Activated CD4-positive, alpha-beta T cell treated with anti-CD3 and anti-CD28 coated beads, Interleukin-2, Interleukin-4, amounts not matched to agents 100 ng/mL and 50 ng/mL, durations not matched to agents 16 hours and 8 hours (primary cell): ENCODE measurements around the gene ASPG.

Experiments used
- DNase-seq: peaks from one replicate; pipeline ENCODE4 v3.0.0-alpha.2; 2020; ENCODE audit warnings: low spot score

The ASPG gene

GRCh38 chr14:104085032-104085888, at the start of gene ASPG:
TSS of gene ASPG (plus strand) at chr14:104085700. CDS start at chr14:104085771, 71 bp downstream.
- DNase-seq, result no peak

GRCh38 chr14:104036212-104036611, 49.3 kb upstream of the ASPG start:
- DNase-seq, result no peak

- DNase-seq, result no peak
Observed at GRCh38 chr14:104037074-104037473, 48.4 kb upstream of the ASPG start.

GRCh38 chr14:104037903-104038302, 47.6 kb upstream of the ASPG start:
- no peak for DNase-seq

GRCh38 chr14:104039214-104039613, 46.3 kb upstream of the ASPG start:
- no peak for DNase-seq

GRCh38 chr14:104040539-104040938, 45.0 kb upstream of the ASPG start:
- no peak for DNase-seq

GRCh38 chr14:104041430-104042104, 43.9 kb upstream of the ASPG start:
- DNase-seq, result no peak

- no peak for DNase-seq
Observed at GRCh38 chr14:104044016-104044415, 41.5 kb upstream of the ASPG start.

GRCh38 chr14:104047761-104048160, 37.7 kb upstream of the ASPG start:
- no peak for DNase-seq

GRCh38 chr14:104048758-104049507, 36.6 kb upstream of the ASPG start:
- DNase-seq, result no peak

- no peak for DNase-seq
Observed at GRCh38 chr14:104049576-104050240, 35.8 kb upstream of the ASPG start.

- DNase-seq, result no peak
Observed at GRCh38 chr14:104051092-104051813, 34.2 kb upstream of the ASPG start.

- no peak for DNase-seq
Observed at GRCh38 chr14:104054222-104054905, 31.1 kb upstream of the ASPG start.

- DNase-seq, result no peak
Observed at GRCh38 chr14:104062281-104062680, 23.2 kb upstream of the ASPG start.

- no peak for DNase-seq
Observed at GRCh38 chr14:104064003-104064402, 21.5 kb upstream of the ASPG start.

GRCh38 chr14:104066279-104066678, 19.2 kb upstream of the ASPG start:
- DNase-seq, result no peak

GRCh38 chr14:104066719-104067295, 18.7 kb upstream of the ASPG start:
- DNase-seq, result no peak

GRCh38 chr14:104069541-104069940, 16.0 kb upstream of the ASPG start:
- DNase-seq, result no peak

GRCh38 chr14:104072586-104072985, 12.9 kb upstream of the ASPG start:
- no peak for DNase-seq

- DNase-seq, result no peak
Observed at GRCh38 chr14:104073764-104074163, 11.7 kb upstream of the ASPG start.
